Nephron (organoid): ENCODE measurements around the gene GNRH2.
A peak's percentile ranks its signal among the peaks of the same experiment; 100 is the strongest.

ENCODE experiments used
- H3K27ac Mint-ChIP-seq, 3 experiments: 2 replicates each; pipeline ENCODE4 v1.8.0; 2020; ENCODE audit warnings: mixed read lengths in 3 of 3, mild to moderate bottlenecking in 2 of 3, moderate library complexity in 1 of 3
- H3K27me3 Mint-ChIP-seq: 2 replicates; pipeline ENCODE4 v1.8.0; 2021; ENCODE audit warnings: low read depth, mild to moderate bottlenecking, moderate library complexity, mixed read lengths
- H3K36me3 Mint-ChIP-seq: 2 replicates; pipeline ENCODE4 v1.8.0; 2020; ENCODE audit warnings: low read depth, mixed read lengths
- H3K4me1 Mint-ChIP-seq: 2 replicates; pipeline ENCODE4 v1.8.0; 2020; ENCODE audit warnings: mixed read lengths
- H3K4me3 Mint-ChIP-seq, 3 experiments: 2 replicates each; pipeline ENCODE4 v1.8.0; 2020; ENCODE audit warnings: mild to moderate bottlenecking in 3 of 3, mixed read lengths in 3 of 3, moderate library complexity in 2 of 3
- H3K9me3 Mint-ChIP-seq: 2 replicates; pipeline ENCODE4 v1.8.0; 2020; ENCODE audit warnings: mixed read lengths
- CTCF ChIP-seq, 3 experiments: fragments of 200-600 bp; sonication (generic); IDR thresholded peaks; one replicate each; pipeline ENCODE4 v1.5.0; 2021; ENCODE audit warnings: antibody characterized with exemption in 3 of 3; ENCODE audit not compliant: unreplicated experiment in 3 of 3

The GNRH2 gene

GRCh38 chr20:3082955-3083952 is 39.8 kb downstream of the GNRH2 start:
- no peaks in the 10 kb centered on the region for H3K4me1 Mint-ChIP-seq
- no peaks in the 10 kb centered on the region for H3K9me3 Mint-ChIP-seq
- peaks cover 74% of the 10 kb centered on the region for H3K27me3 Mint-ChIP-seq
- TF ChIP-seq CTCF (IDR thresholded peaks at IDR 0.05; ENCODE audit: unreplicated experiment in 3 of 3) = no peak
- no peak overlapping the region for H3K27ac Mint-ChIP-seq
- no peaks in the 10 kb centered on the region for H3K36me3 Mint-ChIP-seq
- H3K4me3 Mint-ChIP-seq = peak overlapping the region; percentile 19 to 74 (median 43)

- Mint-ChIP-seq H3K9me3 (no peaks in the 10 kb centered on the region), H3K27me3 (peaks cover 67% of the 10 kb centered on the region), H3K27ac (no peak within 1 kb of the TSS), H3K36me3 (no peaks in the 10 kb centered on the region), H3K4me3 (peak within 1 kb of the TSS; percentile 19 to 74 (median 43)), H3K4me1 (no peaks in the 10 kb centered on the region)
- TF ChIP-seq CTCF (IDR thresholded peaks at IDR 0.05; ENCODE audit: unreplicated experiment in 3 of 3) = no peak
Observed at GRCh38 chr20:3084283-3084985, 41.0 kb downstream of the GNRH2 start, which contains the start of gene AVP. TSS of gene AVP (minus strand) at chr20:3084724. CDS start at chr20:3084674, 50 bp downstream.

- no peak for TF ChIP-seq CTCF (IDR thresholded peaks at IDR 0.05; ENCODE audit: unreplicated experiment in 3 of 3)
- no peak overlapping the region for H3K27ac Mint-ChIP-seq
- no peak overlapping the region for H3K4me3 Mint-ChIP-seq
- H3K36me3 Mint-ChIP-seq = no peaks in the 10 kb centered on the region
- no peaks in the 10 kb centered on the region for H3K4me1 Mint-ChIP-seq
- H3K9me3 Mint-ChIP-seq = no peaks in the 10 kb centered on the region
- H3K27me3 Mint-ChIP-seq = peaks cover 67% of the 10 kb centered on the region
Observed at GRCh38 chr20:3084986-3085360, 41.6 kb downstream of the GNRH2 start.

DNA sequence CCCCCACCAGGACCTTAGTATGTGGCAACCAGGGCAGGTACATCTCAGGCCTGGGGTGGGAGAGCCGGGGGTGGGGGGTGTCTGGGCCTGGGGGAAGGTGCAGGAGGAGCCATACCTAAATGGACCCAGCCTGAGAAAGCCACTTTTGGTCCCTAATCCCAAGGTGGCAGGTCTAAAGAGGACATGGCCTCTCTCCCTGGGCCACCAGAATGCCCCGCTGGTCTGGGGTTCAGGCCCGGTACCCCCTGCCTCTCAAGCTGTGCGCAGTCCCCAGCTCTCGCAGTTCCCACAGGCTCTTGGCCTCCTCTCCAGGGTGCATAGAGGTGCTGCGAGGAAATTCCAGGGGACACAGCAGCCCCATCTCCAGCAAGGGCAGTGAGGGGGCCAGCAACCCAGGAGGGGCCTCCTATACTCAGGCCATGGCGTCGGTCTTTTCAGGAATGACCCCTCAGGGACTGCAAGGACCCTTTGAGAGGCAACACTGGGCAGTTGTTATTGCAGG is 42.2 kb downstream of the GNRH2 start:
- no peak for TF ChIP-seq CTCF (IDR thresholded peaks at IDR 0.05; ENCODE audit: unreplicated experiment in 3 of 3)
- H3K4me3 Mint-ChIP-seq = no peak overlapping the region
- H3K36me3 Mint-ChIP-seq = no peaks in the 10 kb centered on the region
- no peaks in the 10 kb centered on the region for H3K9me3 Mint-ChIP-seq
- H3K27ac Mint-ChIP-seq = no peak overlapping the region
- no peaks in the 10 kb centered on the region for H3K4me1 Mint-ChIP-seq
- H3K27me3 Mint-ChIP-seq = peaks cover 67% of the 10 kb centered on the region

GRCh38 chr20:3088031-3088430 is 44.6 kb downstream of the GNRH2 start:
- no peaks in the 10 kb centered on the region for H3K36me3 Mint-ChIP-seq
- H3K4me3 Mint-ChIP-seq = no peak overlapping the region
- H3K27ac Mint-ChIP-seq = no peak overlapping the region
- TF ChIP-seq CTCF (IDR thresholded peaks at IDR 0.05; ENCODE audit: unreplicated experiment in 3 of 3) = no peak
- H3K27me3 Mint-ChIP-seq = peaks cover 66% of the 10 kb centered on the region
- H3K4me1 Mint-ChIP-seq = no peaks in the 10 kb centered on the region
- H3K9me3 Mint-ChIP-seq = no peaks in the 10 kb centered on the region
